ENCODE results near the gene KCTD19.

DNA sequence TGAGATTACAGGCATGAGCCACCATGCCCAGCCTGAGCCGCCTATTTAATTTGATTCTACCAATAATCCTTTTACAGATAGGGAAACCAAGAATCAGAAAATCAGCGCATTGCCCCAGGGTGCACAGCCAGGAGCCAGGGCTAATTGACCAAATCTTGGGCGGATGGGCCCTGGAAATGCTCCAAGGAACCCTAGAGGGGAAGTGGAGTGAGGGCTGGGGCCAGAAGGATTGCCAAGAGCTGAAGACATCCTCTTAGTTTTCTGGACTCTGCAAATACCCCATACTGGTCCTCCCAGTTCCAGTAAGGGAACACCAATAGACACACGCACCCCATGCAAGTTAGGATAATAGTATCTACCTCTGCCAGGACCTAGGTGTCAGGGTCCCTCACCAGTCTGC, 83.1 kb downstream of the KCTD19 start:
- no peak for TF ChIP-seq CTCF (conservative IDR thresholded peaks at IDR 0.05; ENCODE audit: low read depth, low read length)
- no peak for TF ChIP-seq EZH2phosphoT487 (IDR thresholded peaks at IDR 0.05; ENCODE audit: borderline replicate concordance, low read length)
- no peak for TF ChIP-seq EZH2 (IDR thresholded peaks at IDR 0.05; ENCODE audit: low read length, unreplicated experiment)

Data from PC-3 (cell line).